Measurements from ENCODE around the gene ZNF555.
"Not testable (repeated sequence)": the region's sequence is repeated elsewhere in the genome, so short reads cannot be mapped to it uniquely, and the experiment has no call there.

ZNF555 gene

DNA sequence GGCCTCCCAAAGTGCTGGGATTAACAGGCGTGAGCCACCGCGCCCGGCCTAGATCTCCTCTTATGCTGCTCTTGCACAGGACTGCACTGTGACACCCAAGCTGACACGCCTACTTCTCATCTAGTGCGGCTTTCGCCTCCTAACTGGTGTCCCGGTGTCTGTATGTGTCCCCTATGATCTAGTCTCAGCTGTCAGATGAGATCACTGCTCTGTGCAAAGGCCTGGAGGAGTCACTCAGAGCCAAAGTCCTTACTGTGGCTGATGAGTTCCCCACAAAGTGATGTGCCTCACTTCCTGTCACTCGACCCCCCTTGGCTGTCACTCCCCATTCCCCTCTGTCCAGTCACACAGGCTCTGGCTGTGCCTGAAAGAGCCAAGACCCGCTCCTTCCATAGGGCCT lies 28.3 kb downstream of the ZNF555 start:
- DNase-seq (ENCODE audit: low read depth) = no peak

DNA sequence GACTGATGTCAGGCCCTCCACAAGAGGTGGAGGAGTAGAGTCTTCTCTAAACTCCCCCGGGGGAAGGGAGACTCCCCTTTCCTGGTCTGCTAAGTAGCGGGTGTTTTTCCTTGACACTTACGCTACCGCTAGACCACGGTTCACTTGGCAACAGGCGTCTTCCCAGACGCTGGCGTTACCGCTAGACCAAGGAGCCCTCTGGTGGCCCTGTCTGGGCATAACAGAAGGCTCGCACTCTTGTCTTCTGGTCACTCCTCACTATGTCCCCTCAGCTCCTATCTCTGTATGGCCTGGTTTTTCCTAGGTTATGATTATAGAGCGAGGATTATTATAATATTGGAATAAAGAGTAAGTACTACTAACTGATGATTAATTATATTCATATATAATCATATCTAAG lies 30.9 kb downstream of the ZNF555 start:
- not testable (repeated sequence) for DNase-seq (ENCODE audit: low read depth)

DNA sequence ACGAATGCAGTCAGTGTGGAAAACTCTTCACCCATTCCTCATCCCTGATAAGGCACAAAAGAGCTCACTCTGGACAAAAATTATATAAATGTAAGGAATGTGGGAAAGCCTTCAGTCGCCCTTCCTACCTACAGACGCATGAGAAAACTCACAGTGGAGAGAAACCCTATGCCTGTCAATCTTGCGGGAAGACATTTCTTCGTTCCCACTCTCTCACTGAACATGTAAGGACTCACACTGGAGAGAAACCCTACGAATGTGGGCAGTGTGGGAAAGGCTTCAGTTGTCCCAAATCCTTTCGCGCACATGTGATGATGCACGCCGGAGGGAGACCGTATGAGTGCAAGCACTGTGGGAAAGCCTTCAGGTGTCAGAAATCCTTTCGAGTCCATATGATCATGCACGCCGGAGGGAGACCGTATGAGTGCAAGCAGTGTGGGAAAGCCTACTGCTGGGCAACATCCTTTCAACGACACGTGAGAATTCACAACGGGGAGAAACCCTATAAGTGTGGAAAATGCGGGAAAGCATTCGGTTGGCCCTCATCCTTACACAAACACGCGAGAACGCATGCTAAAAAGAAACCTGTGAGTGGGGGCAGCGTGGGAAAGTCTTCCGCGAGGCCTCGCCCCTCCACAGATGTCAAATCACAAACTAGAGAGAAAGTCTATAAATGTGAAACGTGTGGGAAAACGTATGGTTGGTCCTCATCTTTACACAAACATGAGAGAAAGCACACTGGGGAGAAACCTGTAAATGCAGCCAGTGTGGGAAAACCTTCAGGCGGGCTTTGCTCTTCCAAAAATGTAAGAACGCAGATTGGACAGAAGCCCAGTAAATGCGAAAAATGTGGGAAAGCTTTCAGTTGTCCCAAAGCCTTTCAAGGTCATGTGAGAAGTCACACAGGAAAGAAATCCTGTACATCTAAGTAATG lies 36.4 kb downstream of the ZNF555 start:
- DNase-seq (ENCODE audit: low read depth) = no peak

GRCh38 chr19:2883686-2884439 lies 42.6 kb downstream of the ZNF555 start:
- DNase-seq (ENCODE audit: low read depth) = no peak

DNA sequence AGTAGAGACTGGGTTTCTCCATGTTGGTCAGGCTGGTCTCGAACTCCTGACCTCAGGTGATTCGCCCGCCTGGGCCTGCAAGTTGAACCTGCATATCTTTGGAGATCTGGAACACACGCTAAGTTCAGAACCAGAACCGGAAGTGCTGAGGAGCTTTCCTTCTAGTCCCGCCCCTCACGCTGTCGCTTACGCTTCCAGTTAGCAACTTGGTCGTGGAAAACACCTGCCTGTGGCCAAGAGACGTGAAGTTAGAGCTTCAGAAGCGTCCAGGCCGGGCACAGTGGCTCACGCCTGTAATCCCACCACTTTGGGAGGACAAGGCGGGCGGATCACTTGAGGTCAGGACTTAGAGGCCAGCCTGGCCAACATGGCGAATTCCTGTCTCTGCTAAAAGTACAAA lies 44.5 kb downstream of the ZNF555 start:
- no peak for DNase-seq (ENCODE audit: low read depth)

DNA sequence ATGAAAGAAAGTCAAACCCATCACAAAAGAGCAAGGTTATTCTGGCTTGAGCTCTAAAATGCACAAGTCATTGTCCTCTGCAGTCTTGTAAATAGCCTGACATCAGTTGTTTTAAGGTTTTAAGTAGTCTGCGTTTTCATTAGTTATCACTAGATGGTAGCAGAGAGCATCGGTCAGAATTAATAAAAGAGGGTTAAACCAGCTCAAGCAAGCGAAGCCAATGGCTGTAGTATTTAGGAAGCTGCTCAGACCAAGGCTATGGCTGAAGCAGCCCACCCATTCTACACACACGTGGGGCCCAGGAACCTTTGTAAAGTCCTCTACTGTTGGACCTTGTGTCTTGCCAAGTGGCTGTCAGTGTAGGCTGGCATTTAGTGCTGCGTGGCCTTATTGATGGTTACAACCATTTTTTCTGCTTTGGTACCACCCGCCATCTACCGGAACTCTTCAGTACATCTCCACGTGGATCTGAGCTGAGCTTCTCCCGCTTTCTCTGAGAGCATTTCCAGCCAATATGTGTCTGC lies 46.2 kb downstream of the ZNF555 start:
- DNase-seq (ENCODE audit: low read depth) = peak; percentile 73

DNA sequence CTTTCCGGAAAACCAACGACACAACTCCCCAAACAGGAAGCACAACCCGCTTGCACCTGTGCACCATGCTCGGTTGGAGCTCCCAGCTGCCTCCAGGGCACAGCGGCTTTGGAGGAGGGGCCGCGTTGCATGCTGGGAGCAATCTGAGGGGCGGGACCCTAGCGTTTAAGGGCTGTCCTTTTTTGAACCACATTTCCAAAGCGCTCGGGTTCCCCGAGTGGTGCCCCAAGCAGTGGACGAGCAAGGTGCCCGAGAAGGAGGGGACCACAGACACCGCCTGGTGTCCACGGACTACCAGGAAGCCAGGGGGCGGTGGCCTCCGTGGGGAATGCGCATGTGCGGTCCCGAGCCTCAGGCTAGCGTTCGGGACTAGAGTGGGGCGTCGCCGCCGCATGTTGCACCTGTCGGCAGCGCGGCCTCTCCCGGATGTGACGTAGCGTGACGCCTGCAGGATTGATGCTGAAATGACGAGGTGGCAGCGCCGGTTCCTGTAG lies 47.5 kb downstream of the ZNF555 start:
- no peak for DNase-seq (ENCODE audit: low read depth)

DNA sequence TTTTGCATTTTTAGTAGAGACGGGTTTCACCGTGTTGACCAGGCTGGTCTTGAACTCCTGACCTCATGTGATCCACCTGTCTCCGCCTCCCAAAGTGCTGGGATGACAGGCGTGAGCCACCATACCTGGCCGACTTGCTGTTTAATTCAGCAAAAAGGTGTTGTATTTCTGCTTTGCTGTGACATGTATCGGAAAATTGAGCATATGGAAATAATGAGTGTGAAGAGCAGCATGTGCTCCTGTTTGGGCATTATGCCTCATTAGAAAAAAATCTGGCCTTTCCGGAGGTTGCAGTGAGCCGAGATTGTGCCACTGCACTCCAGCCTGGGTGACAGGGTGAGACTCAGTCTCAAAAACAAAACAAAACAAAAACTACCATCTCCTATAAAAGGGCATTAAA lies 49.3 kb downstream of the ZNF555 start:
- DNase-seq (ENCODE audit: low read depth) = not testable (repeated sequence)

DNA sequence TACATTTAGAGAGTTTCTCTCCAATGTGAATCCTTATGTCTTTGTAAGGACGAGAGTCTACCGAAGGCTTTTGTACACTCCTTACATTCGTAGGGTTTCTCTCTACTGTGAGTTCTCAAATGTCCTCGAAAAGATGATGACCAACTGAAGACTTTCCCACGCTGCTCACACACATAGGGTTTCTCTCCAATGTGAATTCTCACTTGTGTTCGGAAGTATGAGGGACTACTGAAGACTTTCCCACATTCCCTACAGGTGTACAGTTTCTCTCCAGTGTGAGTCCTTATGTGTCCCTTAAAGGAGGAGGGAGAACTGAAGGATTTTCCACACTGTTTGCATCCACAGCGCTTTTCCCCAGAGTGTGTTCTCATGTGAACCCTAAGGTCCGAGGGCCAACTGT lies 55.4 kb downstream of the ZNF555 start:
- DNase-seq (ENCODE audit: low read depth) = no peak

DNA sequence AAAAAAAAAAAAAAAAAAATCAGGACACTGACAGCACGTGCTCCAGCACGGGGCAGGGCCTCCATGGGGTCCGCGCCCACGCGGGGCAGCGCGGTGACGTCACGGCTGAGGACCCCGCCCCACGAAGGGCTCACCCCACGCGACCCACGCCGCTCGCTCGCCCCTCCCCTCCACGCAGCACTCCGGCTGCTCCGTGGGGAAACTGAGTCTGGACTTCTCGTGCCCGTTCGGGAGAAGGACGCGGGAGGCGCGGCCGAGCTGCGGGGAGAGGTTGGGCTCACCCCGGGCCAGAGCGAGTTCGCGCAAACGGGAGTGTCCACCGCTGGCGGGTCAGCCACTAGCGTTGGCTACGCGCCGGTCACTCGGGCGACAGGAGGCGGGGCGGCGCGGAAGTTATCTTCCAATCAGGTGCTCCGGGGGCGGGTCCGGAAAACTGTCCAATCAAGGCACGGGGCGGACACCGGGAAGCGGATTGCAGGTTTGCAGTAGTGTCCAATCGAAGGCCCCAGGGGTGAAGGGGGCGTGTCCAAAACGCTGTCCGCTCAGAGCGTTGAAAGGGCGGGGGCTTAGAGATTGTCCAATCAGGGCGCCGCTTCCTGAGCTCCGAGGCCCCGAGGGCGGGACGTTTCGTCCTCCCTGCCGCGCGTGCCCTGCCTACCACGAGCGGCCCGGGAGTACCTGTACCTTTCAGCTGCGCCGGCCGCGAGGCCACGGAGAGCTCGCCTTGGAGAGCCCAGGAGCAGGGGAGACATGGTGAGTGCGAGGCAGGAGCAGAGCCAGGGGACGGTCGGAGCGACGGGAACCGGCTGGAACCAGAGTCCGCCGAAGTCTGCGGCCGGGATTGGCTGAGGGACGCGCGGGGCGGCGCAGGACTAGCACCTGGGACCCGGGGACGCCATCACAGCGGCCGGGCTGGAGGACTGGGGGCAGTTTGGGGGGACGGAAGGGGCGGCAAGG lies 59.3 kb downstream of the ZNF555 start, which contains the start of gene ZNF57:
Gene ZNF57 (plus strand): TSS at position 633 of the 957 bp plus-strand sequence. CDS start 118 bp downstream, at position 751.
- DNase-seq (ENCODE audit: low read depth) = peak; percentile 100

DNA sequence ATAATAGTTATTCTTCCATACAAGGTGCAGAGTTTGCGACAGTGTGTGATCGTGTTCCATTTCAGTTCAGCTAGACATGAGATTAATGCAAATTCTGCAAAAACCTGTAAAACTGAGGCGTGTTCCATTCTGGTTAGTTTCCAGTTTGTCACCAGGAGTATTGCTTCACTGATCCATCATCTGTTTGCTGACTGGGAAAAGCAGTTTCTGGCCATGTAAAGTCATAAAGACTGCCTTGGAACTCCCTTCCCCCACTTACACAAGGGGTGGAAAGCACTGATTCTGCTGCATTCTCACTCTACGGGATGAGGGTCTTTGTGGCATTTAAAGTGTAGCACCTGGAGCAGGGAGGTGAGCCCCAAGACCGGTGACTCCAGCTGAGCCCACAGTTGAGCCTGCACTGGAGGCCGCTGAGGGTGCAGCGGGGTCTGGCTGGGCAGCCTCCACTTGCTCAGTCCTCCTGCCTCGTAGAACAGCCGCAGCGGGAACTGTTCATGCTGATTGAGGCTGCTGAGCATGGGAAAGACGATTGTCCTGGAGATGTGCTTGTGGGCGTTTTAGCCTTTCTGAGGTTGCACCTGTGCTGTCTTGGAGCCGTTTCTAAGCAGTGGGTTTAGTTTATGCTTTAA lies 61.4 kb downstream of the ZNF555 start:
- DNase-seq (ENCODE audit: low read depth) = no peak

- not testable (repeated sequence) for DNase-seq (ENCODE audit: low read depth)
Measured at GRCh38 chr19:2903326-2903725, 62.1 kb downstream of the ZNF555 start.

DNA sequence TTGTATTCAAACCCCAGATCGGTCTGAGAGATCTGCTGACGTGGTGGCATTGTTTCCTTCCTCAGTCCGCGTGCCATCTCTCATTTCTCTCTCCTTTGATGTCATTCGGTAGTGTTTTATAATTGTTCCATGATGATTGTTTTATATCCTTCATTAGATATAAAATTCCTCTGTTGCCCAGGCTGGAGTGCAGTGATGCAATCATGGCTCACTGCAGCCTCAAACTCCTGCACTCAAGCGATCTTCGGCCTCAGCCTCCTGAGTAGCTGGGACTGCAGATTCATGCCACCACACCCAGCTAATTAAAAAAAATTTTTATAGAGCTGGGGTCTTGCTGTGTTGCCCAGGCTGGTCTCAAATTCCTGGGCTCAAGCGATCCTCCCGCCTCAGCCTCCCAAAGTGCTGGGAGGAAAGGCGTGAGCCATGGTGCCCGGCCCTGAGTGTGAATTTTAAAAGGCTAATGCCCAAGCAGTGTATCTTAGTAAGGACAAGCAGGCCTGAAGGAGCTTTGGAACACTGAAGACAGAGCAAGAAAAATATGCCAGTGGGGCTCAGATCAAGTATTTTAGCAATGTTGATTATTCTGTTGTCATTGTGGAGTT lies 64.7 kb downstream of the ZNF555 start:
- no peak for DNase-seq (ENCODE audit: low read depth)

GRCh38 chr19:2906631-2907195 lies 65.4 kb downstream of the ZNF555 start:
- no peak for DNase-seq (ENCODE audit: low read depth)
